Neural progenitor cell (in vitro differentiated cells): ENCODE data around the gene GABARAP. TPM values are rescaled to one million over a fixed set of nuclear protein-coding genes. Genes with fewer than 3 reads are reported as not detected.
A peak's percentile ranks its signal among the peaks of the same experiment; 100 is the strongest.

ENCODE experiments used
- DNase-seq: peaks from one replicate; pipeline ENCODE4 v3.0.0-alpha.2; 2016; ENCODE audit warnings: low spot score
- H2AFZ ChIP-seq: fragments of 200-600 bp; sonication (generic); replicated peaks from 2 replicates; pipeline ENCODE4 v1.6.1; 2016; ENCODE audit warnings: antibody characterized with exemption
- H3F3A ChIP-seq: fragments of 200-600 bp; sonication (generic); 2 replicates; pipeline ENCODE4 v1.6.1; 2016; ENCODE audit warnings: antibody characterized with exemption, low read depth
- H3K27ac ChIP-seq: fragments of 200-600 bp; sonication (generic); 2 replicates; pipeline ENCODE4 v1.5.1; 2016; ENCODE audit warnings: mild to moderate bottlenecking
- H3K27me3 ChIP-seq: fragments of 200-600 bp; sonication (generic); 2 replicates; pipeline ENCODE4 v1.6.1; 2016; ENCODE audit warnings: mild to moderate bottlenecking, moderate library complexity
- H3K36me3 ChIP-seq: fragments of 200-600 bp; sonication (generic); 2 replicates; pipeline ENCODE4 v1.5.1; 2016
- H3K4me1 ChIP-seq: fragments of 200-600 bp; sonication (generic); 2 replicates; pipeline ENCODE4 v1.6.1; 2016; ENCODE audit warnings: mixed run types
- H3K4me2 ChIP-seq: fragments of 200-600 bp; sonication (generic); 2 replicates; pipeline ENCODE4 v1.6.1; 2016
- H3K4me3 ChIP-seq: fragments of 200-600 bp; sonication (generic); 2 replicates; pipeline ENCODE4 v1.5.1; 2016
- H3K79me2 ChIP-seq: fragments of 200-600 bp; sonication (generic); 2 replicates; pipeline ENCODE4 v1.6.1; 2016; ENCODE audit warnings: low read depth
- H3K9ac ChIP-seq: fragments of 200-600 bp; sonication (generic); 2 replicates; pipeline ENCODE4 v1.6.1; 2016
- H3K9me3 ChIP-seq: fragments of 200-600 bp; sonication (generic); 2 replicates; pipeline ENCODE4 v1.5.1; 2016; ENCODE audit warnings: low read depth
- H4K20me1 ChIP-seq: fragments of 200-600 bp; sonication (generic); 2 replicates; pipeline ENCODE4 v1.6.1; 2016; ENCODE audit warnings: low read depth
- H3K27ac Mint-ChIP-seq: 3 replicates; pipeline ENCODE4 v1.8.0; 2021; ENCODE audit warnings: mixed read lengths
- H3K27me3 Mint-ChIP-seq: 2 replicates; pipeline ENCODE4 v1.8.0; 2022; ENCODE audit warnings: low read depth, mild to moderate bottlenecking, inconsistent platforms, moderate library complexity, mixed read lengths; ENCODE audit not compliant: insufficient read depth
- H3K36me3 Mint-ChIP-seq: 3 replicates; pipeline ENCODE4 v1.8.0; 2021; ENCODE audit warnings: mixed read lengths
- H3K4me1 Mint-ChIP-seq: 3 replicates; pipeline ENCODE4 v1.8.0; 2021; ENCODE audit warnings: mixed read lengths
- H3K4me3 Mint-ChIP-seq: 3 replicates; pipeline ENCODE4 v1.8.0; 2021; ENCODE audit warnings: mild to moderate bottlenecking, moderate library complexity, mixed read lengths
- H3K9me3 Mint-ChIP-seq: 3 replicates; pipeline ENCODE4 v1.8.0; 2020; ENCODE audit warnings: mixed read lengths
- CTCF ChIP-seq: fragments of 200-600 bp; sonication (generic); IDR thresholded peaks from 2 replicates; pipeline ENCODE4 v1.5.1; 2017; ENCODE audit warnings: antibody characterized with exemption, mild to moderate bottlenecking
- EZH2 ChIP-seq: fragments of 200-600 bp; sonication (generic); IDR thresholded peaks from 2 replicates; pipeline ENCODE4 v1.6.1; 2017; ENCODE audit warnings: antibody characterized with exemption, mild to moderate bottlenecking, moderate library complexity
- EZH2phosphoT487 ChIP-seq: fragments of 200-600 bp; sonication (generic); IDR thresholded peaks from 2 replicates; pipeline ENCODE4 v1.6.1; 2017; ENCODE audit warnings: antibody characterized with exemption
- total RNA-seq: library from RNA; depleted of rRNA; stranded (reverse); fragments of >200 nt; gene quantifications from 2 replicates; pipeline ENCODE4 v1.2.3, GENCODE V29; 2015; ENCODE audit warnings: low replicate concordance

Gene GABARAP
- total RNA-seq, 1 donor from 2014 or later, result 225 TPM

GRCh38 chr17:7196651-7197401 lies 45.4 kb downstream of the GABARAP start:
- Mint-ChIP-seq H3K36me3 (peaks cover 29% of the 10 kb centered on the region), H3K27me3 (peaks cover 7% of the 10 kb centered on the region), H3K9me3 (no peaks in the 10 kb centered on the region), H3K27ac (no peak overlapping the region), H3K4me1 (peaks cover 10% of the 10 kb centered on the region), H3K4me3 (no peak overlapping the region)
- H3K4me2 ChIP-seq, result no peak overlapping the region
- H3K27ac ChIP-seq, result no peak overlapping the region
- H3K36me3 ChIP-seq, result peaks cover 4% of the 10 kb centered on the region
- no peaks in the 10 kb centered on the region for H3K27me3 ChIP-seq
- peaks cover 4% of the 10 kb centered on the region for H4K20me1 ChIP-seq
- no peak for TF ChIP-seq CTCF
- TF ChIP-seq EZH2, result no peak
- no peak for TF ChIP-seq EZH2phosphoT487
- H3K9me3 ChIP-seq, result no peaks in the 10 kb centered on the region
- no peaks in the 10 kb centered on the region for H3K4me1 ChIP-seq
- no peak overlapping the region for H3K4me3 ChIP-seq
- H3K79me2 ChIP-seq, result no peaks in the 10 kb centered on the region
- H3F3A ChIP-seq, result peaks cover 3% of the 10 kb centered on the region
- DNase-seq, result no peak
- H3K9ac ChIP-seq, result no peak overlapping the region
- no peak overlapping the region for H2AFZ ChIP-seq

- H3K9me3 ChIP-seq, result no peaks in the 10 kb centered on the region
- no peak overlapping the region for H3K27ac ChIP-seq
- H3K4me2 ChIP-seq, result no peak overlapping the region
- Mint-ChIP-seq H3K4me1 (peaks cover 9% of the 10 kb centered on the region), H3K4me3 (peak overlapping the region; percentile 27), H3K36me3 (peaks cover 28% of the 10 kb centered on the region), H3K9me3 (no peaks in the 10 kb centered on the region), H3K27ac (no peak overlapping the region), H3K27me3 (peaks cover 7% of the 10 kb centered on the region)
- peaks cover 13% of the 10 kb centered on the region for H4K20me1 ChIP-seq
- H3F3A ChIP-seq, result no peaks in the 10 kb centered on the region
- H3K9ac ChIP-seq, result no peak overlapping the region
- TF ChIP-seq EZH2 (no peak), CTCF (no peak), EZH2phosphoT487 (no peak)
- H3K27me3 ChIP-seq, result no peaks in the 10 kb centered on the region
- no peak overlapping the region for H2AFZ ChIP-seq
- H3K4me3 ChIP-seq, result no peak overlapping the region
- no peaks in the 10 kb centered on the region for H3K79me2 ChIP-seq
- no peaks in the 10 kb centered on the region for H3K4me1 ChIP-seq
- peaks cover under 1% of the 10 kb centered on the region for H3K36me3 ChIP-seq
- DNase-seq, result no peak
These were observed 46.3 kb downstream of the GABARAP start for GRCh38 chr17:7195971-7196370.

GRCh38 chr17:7192271-7192937 lies 49.8 kb downstream of the GABARAP start:
- Histone ChIP-seq H3K27ac (no peak overlapping the region), H3K9me3 (no peaks in the 10 kb centered on the region), H3K27me3 (no peaks in the 10 kb centered on the region), H3K9ac (no peak overlapping the region), H3K4me2 (no peak overlapping the region), H3K36me3 (no peaks in the 10 kb centered on the region), H2AFZ (no peak overlapping the region), H4K20me1 (peaks cover 14% of the 10 kb centered on the region), H3K4me3 (no peak overlapping the region), H3K4me1 (no peaks in the 10 kb centered on the region), H3K79me2 (no peaks in the 10 kb centered on the region), H3F3A (no peaks in the 10 kb centered on the region)
- Mint-ChIP-seq H3K4me3 (no peak overlapping the region), H3K4me1 (peaks cover 14% of the 10 kb centered on the region), H3K9me3 (no peaks in the 10 kb centered on the region), H3K27me3 (peaks cover 7% of the 10 kb centered on the region), H3K27ac (peak overlapping the region; percentile 78), H3K36me3 (peaks cover 35% of the 10 kb centered on the region)
- TF ChIP-seq EZH2, result no peak
- TF ChIP-seq EZH2phosphoT487, result no peak
- DNase-seq, result no peak
